Measurements from ENCODE around the gene PLEKHA3. TPM values are rescaled to one million over a fixed set of nuclear protein-coding genes. Genes with fewer than 3 reads are reported as not detected.

The PLEKHA3 gene
- total and polyA plus RNA-seq, 10 of the 15 experiments (the other 5 are each of a cell fraction or from before 2014, with no cell fraction given): 1.4 to 21.1 (median 7.4) TPM

GRCh38 chr2:178469219-178469849 is 10.9 kb upstream of the PLEKHA3 start:
- H3K79me2 ChIP-seq (ENCODE audit: control insufficient read depth, insufficient read depth, low read length): no peaks in the 10 kb centered on the region
- DNase-seq (ENCODE audit: low read depth, low spot score) (no peak), FAIRE-seq (no peak), ATAC-seq (no peak)
- H3K9me3 ChIP-seq (replicated peaks; ENCODE audit: control insufficient read depth, insufficient read depth, low read length): no peaks in the 10 kb centered on the region
- H3K36me3 ChIP-seq (ENCODE audit: control insufficient read depth in 2 of 2, insufficient read depth in 2 of 2, low read length in 1 of 2): peaks cover 0 to 2% of the 10 kb centered on the region in 2 experiments; a peak in 1 of 4 replicates
- 67% methylated on average over 7 of the region's 7 CpGs for WGBS (ENCODE audit: insufficient coverage, insufficient replicate concordance, low lambda C conversion rate, missing lambda C conversion rate)
- CTCF ChIA-PET: interaction anchor here (0.7 to 1.0 kb wide), 2 partner anchors 27 to 239 kb away, joined by 3 read pairs; no protein-coding TSS in a partner anchor
- no peak overlapping the region for H3K27ac ChIP-seq (ENCODE audit: control insufficient read depth, insufficient read depth)
- no peak overlapping the region for H3K4me3 ChIP-seq
- SMC1A ChIA-PET (ENCODE audit: uncharacterized antibody, unreplicated experiment): interaction anchor here (0.7 to 1.3 kb wide), 2 partner anchors 93 to 101 kb away, joined by 3 read pairs; no protein-coding TSS in a partner anchor
- no peaks in the 10 kb centered on the region for H3K4me1 ChIP-seq (ENCODE audit: control insufficient read depth, insufficient read depth, low read length)
- RAD21 ChIA-PET (ENCODE audit: unreplicated experiment): interaction anchor here (0.9 kb wide), 1 partner anchor 18 kb away, joined by 3 read pairs; the partner anchor contains the start of genes PJVK and PRKRA
- H4K20me1 ChIP-seq (ENCODE audit: control insufficient read depth, insufficient read depth): no peaks in the 10 kb centered on the region
- H3K4me2 ChIP-seq (ENCODE audit: control insufficient read depth, insufficient read depth): no peak overlapping the region
- no peak overlapping the region for H2AFZ ChIP-seq (ENCODE audit: control insufficient read depth, low read depth, low read length)
- POLR2A ChIA-PET: no interaction called here
- in situ Hi-C loops (cut with MboI) (no loop called here), intact Hi-C loops (cut with micrococcal nuclease; ENCODE audit: unreplicated experiment) (no loop called here)
- BruUV-seq (replicated peaks): no TSS peak
- no peaks in the 10 kb centered on the region for H3K27me3 ChIP-seq (replicated peaks in 1 of 2; ENCODE audit: control insufficient read depth in 2 of 2, insufficient read depth in 2 of 2, low read length in 1 of 2)
- H3K9ac ChIP-seq (ENCODE audit: control insufficient read depth, insufficient read depth, low read length): no peak overlapping the region
- TF ChIP-seq POLR2A (IDR thresholded peaks at IDR 0.05; ENCODE audit: low read depth, low read length) (no peak), PKNOX1 (IDR thresholded peaks at IDR 0.05) (no peak), HDAC6 (IDR thresholded peaks at IDR 0.05; ENCODE audit: unreplicated experiment) (no peak), ATF7 (IDR thresholded peaks at IDR 0.05; ENCODE audit: low read depth) (no peak), CREB1 (IDR thresholded peaks at IDR 0.05; ENCODE audit: low read depth) (no peak), USF1 (IDR thresholded peaks at IDR 0.05; ENCODE audit: borderline replicate concordance, extremely low read length, insufficient read depth, low read depth, low read length) (no peak), IRF5 (IDR thresholded peaks at IDR 0.05; ENCODE audit: borderline replicate concordance) (no peak), RELB (IDR thresholded peaks at IDR 0.05; ENCODE audit: low read depth) (no peak), TAF1 (IDR thresholded peaks at IDR 0.05; ENCODE audit: borderline replicate concordance, low read depth, low read length) (no peak), YY1 (IDR thresholded peaks at IDR 0.05; ENCODE audit: low read depth, low read length) (no peak), CEBPB (IDR thresholded peaks at IDR 0.05; ENCODE audit: borderline replicate concordance in 1 of 2, low read depth in 2 of 2, low read length in 2 of 2) (no peak), HCFC1 (IDR thresholded peaks at IDR 0.05; ENCODE audit: low read length) (no peak)
- TF ChIP-seq, protein P1, sequence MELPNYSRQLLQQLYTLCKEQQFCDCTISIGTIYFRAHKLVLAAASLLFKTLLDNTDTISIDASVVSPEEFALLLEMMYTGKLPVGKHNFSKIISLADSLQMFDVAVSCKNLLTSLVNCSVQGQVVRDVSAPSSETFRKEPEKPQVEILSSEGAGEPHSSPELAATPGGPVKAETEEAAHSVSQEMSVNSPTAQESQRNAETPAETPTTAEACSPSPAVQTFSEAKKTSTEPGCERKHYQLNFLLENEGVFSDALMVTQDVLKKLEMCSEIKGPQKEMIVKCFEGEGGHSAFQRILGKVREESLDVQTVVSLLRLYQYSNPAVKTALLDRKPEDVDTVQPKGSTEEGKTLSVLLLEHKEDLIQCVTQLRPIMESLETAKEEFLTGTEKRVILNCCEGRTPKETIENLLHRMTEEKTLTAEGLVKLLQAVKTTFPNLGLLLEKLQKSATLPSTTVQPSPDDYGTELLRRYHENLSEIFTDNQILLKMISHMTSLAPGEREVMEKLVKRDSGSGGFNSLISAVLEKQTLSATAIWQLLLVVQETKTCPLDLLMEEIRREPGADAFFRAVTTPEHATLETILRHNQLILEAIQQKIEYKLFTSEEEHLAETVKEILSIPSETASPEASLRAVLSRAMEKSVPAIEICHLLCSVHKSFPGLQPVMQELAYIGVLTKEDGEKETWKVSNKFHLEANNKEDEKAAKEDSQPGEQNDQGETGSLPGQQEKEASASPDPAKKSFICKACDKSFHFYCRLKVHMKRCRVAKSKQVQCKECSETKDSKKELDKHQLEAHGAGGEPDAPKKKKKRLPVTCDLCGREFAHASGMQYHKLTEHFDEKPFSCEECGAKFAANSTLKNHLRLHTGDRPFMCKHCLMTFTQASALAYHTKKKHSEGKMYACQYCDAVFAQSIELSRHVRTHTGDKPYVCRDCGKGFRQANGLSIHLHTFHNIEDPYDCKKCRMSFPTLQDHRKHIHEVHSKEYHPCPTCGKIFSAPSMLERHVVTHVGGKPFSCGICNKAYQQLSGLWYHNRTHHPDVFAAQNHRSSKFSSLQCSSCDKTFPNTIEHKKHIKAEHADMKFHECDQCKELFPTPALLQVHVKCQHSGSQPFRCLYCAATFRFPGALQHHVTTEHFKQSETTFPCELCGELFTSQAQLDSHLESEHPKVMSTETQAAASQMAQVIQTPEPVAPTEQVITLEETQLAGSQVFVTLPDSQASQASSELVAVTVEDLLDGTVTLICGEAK (IDR thresholded peaks at IDR 0.05; ENCODE audit: borderline replicate concordance): no peak

Measured in GM12878 (cell line).